ENCODE results near the gene UQCRQ. TPM values are rescaled to one million over a fixed set of nuclear protein-coding genes. Genes with fewer than 3 reads are reported as not detected.

The UQCRQ gene
- total and polyA plus RNA-seq, 2 of the 13 experiments (the other 11 are each of a cell fraction or from before 2014, with no cell fraction given), result 257 to 575 TPM

GRCh38 chr5:132876020-132876759 is 9.7 kb downstream of the UQCRQ start:
- Histone ChIP-seq H2AFZ (ENCODE audit: low read length) (no peak overlapping the region), H3K27ac (ENCODE audit: extremely low read length, insufficient read depth, low read length) (peak overlapping the region; percentile 95), H4K20me1 (ENCODE audit: insufficient read depth, low read length) (no peaks in the 10 kb centered on the region), H3K27me3 (ENCODE audit: control insufficient read depth in 1 of 2, insufficient read depth in 2 of 2, low read length in 2 of 2) (no peaks in the 10 kb centered on the region; a peak in 1 of 5 replicates), H3K4me1 (ENCODE audit: insufficient read depth, low read length) (peaks cover 72% of the 10 kb centered on the region), H3K36me3 (replicated peaks in 1 of 2; ENCODE audit: control insufficient read depth in 1 of 2, insufficient read depth in 2 of 2, low read length in 2 of 2) (peaks cover 10 to 20% of the 10 kb centered on the region in 2 experiments), H3K9me3 (ENCODE audit: low read length) (no peaks in the 10 kb centered on the region), H3K9ac (ENCODE audit: insufficient read depth, low read depth, low read length) (no peak overlapping the region), H3K4me2 (ENCODE audit: low read depth, low read length) (peak overlapping the region; percentile 80), H3K4me3 (replicated peaks in 1 of 3; ENCODE audit: insufficient read depth in 1 of 3, low read depth in 2 of 3, low read length in 3 of 3) (no peak overlapping the region; a peak in 3 of 6 replicates), H3K79me2 (ENCODE audit: insufficient read depth, low read length) (peaks cover 13% of the 10 kb centered on the region)
- in situ Hi-C loops (cut with HindIII; ENCODE audit: extremely low pct_ligation_motif_present, low pct_unique_long_range_greater_than_20kb), result no loop called here
- intact Hi-C loops (cut with micrococcal nuclease; ENCODE audit: unreplicated experiment), result no loop called here
- CTCF ChIA-PET (ENCODE audit: low intra/inter-chr PET ratio, low total read pairs), result no interaction called here
- no TSS peak for BruUV-seq (replicated peaks)
- ATAC-seq (no peak), DNase-seq (ENCODE audit: low spot score) (no peak), FAIRE-seq (no peak)
- POLR2A ChIA-PET, result interaction anchor here (1.0 to 1.4 kb wide), 2 partner anchors 9 to 44 kb away, joined by 4 to 5 read pairs; partner anchors contain the start of gene UQCRQ
- WGBS (ENCODE audit: low lambda C conversion rate), result 56% methylated on average over 1 of the region's 1 CpG
- TF ChIP-seq ZBTB20 (CRISPR knock-in tag; IDR thresholded peaks at IDR 0.05; ENCODE audit: borderline replicate concordance, low read depth) (no peak), POLR2A (IDR thresholded peaks at IDR 0.05; ENCODE audit: insufficient read depth in 1 of 2, low read depth in 2 of 2, low read length in 2 of 2) (peak in 1 of 2 experiments; percentile 33; a peak in 1 of 4 replicates), NFE2L2 (IDR thresholded peaks at IDR 0.05; ENCODE audit: low read length) (no peak), POLR2AphosphoS5 (IDR thresholded peaks at IDR 0.05; ENCODE audit: low read depth, low read length) (peak; percentile 62), ZNF317 (CRISPR knock-in tag; IDR thresholded peaks at IDR 0.05) (0 out of 2 replicates have a peak, but pooled peaks have one; percentile 23), FOXM1 (CRISPR knock-in tag; IDR thresholded peaks at IDR 0.05) (no peak), ZNF441 (CRISPR knock-in tag; IDR thresholded peaks at IDR 0.05; ENCODE audit: borderline replicate concordance) (no peak), HNF1A (IDR thresholded peaks at IDR 0.05; ENCODE audit: low read depth) (peak; percentile 77), HNF1A (CRISPR knock-in tag; IDR thresholded peaks at IDR 0.05; ENCODE audit: borderline replicate concordance) (no peak), KLF13 (CRISPR knock-in tag; IDR thresholded peaks at IDR 0.05) (no peak), ISX (CRISPR knock-in tag; conservative IDR thresholded peaks at IDR 0.05) (no peak), LRRFIP1 (CRISPR knock-in tag; conservative IDR thresholded peaks at IDR 0.05) (no peak), SALL1 (CRISPR knock-in tag; IDR thresholded peaks at IDR 0.05) (0 out of 2 replicates have a peak, but pooled peaks have one; percentile 23), TMF1 (CRISPR knock-in tag; IDR thresholded peaks at IDR 0.05; ENCODE audit: low read depth) (no peak), MAZ (IDR thresholded peaks at IDR 0.05; ENCODE audit: borderline replicate concordance, low read depth, low read length) (peak; percentile 20; the same call in 1 of the 2 replicates), MAZ (CRISPR knock-in tag; IDR thresholded peaks at IDR 0.05; ENCODE audit: low read depth) (no peak)
